PFSK-1 (cell line): ENCODE measurements around the gene SLC39A3.

Experiments
- FOXP2 ChIP-seq: optimal IDR thresholded peaks from 2 replicates; pipeline ENCODE3; 2011; ENCODE audit warnings: borderline replicate concordance, control low read depth, inconsistent platforms; ENCODE audit not compliant: insufficient read depth; ENCODE audit errors: extremely low read length, extremely low read depth
- POLR2AphosphoS5 ChIP-seq: IDR thresholded peaks from 2 replicates; pipeline ENCODE4 v1.6.1; 2012; ENCODE audit warnings: low read depth, mild to moderate bottlenecking, control low read depth, low read length, moderate library complexity
- REST ChIP-seq, 2 experiments: IDR thresholded peaks; 2 replicates each; pipeline versions ENCODE4 v1.6.1 to v1.8.0; 2011 to 2012; ENCODE audit warnings: low read depth in 2 of 2, low read length in 2 of 2, control low read depth in 1 of 2, inconsistent platforms in 1 of 2, mild to moderate bottlenecking in 1 of 2, moderate library complexity in 1 of 2; ENCODE audit not compliant: insufficient read depth in 1 of 2
- SIN3A ChIP-seq: IDR thresholded peaks from 2 replicates; pipeline ENCODE4 v1.6.1; 2012; ENCODE audit warnings: mild to moderate bottlenecking, low read length, moderate library complexity, borderline replicate concordance; ENCODE audit not compliant: insufficient read depth
- TAF1 ChIP-seq: IDR thresholded peaks from 2 replicates; pipeline ENCODE4 v1.6.1; 2012; ENCODE audit warnings: low read length, control low read depth, borderline replicate concordance; ENCODE audit not compliant: insufficient read depth

Gene SLC39A3

DNA sequence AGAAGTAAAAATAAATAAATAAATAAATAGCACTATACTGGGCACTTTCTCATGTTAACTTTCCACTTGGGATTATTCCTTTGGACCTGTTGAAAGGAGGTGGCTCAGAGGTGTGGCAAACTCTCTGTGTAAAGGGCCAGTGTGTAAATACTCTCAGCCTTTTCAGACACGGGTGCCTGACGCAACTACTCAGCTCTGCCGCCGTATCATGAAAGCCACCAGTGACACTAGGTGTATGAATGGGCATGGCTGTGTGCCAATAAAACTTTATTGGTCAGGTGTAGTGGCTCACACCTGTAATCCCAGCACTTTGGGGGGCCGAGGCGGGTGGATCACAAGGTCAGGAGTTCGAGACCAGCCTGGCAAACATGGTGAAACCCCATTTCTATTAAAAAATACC, 20.1 kb upstream of the SLC39A3 start:
- TF ChIP-seq POLR2AphosphoS5, result no peak
- no peak for TF ChIP-seq FOXP2
- TF ChIP-seq TAF1, result no peak
- no peak for TF ChIP-seq SIN3A
- TF ChIP-seq REST (IDR thresholded peaks at IDR 0.05; ENCODE audit: insufficient read depth in 1 of 2, low read depth in 2 of 2, low read length in 2 of 2), result no peak

GRCh38 chr19:2759362-2759761, 19.5 kb upstream of the SLC39A3 start:
- TF ChIP-seq SIN3A (no peak), POLR2AphosphoS5 (no peak), REST (IDR thresholded peaks at IDR 0.05; ENCODE audit: insufficient read depth in 1 of 2, low read depth in 2 of 2, low read length in 2 of 2) (no peak), FOXP2 (no peak), TAF1 (no peak)

DNA sequence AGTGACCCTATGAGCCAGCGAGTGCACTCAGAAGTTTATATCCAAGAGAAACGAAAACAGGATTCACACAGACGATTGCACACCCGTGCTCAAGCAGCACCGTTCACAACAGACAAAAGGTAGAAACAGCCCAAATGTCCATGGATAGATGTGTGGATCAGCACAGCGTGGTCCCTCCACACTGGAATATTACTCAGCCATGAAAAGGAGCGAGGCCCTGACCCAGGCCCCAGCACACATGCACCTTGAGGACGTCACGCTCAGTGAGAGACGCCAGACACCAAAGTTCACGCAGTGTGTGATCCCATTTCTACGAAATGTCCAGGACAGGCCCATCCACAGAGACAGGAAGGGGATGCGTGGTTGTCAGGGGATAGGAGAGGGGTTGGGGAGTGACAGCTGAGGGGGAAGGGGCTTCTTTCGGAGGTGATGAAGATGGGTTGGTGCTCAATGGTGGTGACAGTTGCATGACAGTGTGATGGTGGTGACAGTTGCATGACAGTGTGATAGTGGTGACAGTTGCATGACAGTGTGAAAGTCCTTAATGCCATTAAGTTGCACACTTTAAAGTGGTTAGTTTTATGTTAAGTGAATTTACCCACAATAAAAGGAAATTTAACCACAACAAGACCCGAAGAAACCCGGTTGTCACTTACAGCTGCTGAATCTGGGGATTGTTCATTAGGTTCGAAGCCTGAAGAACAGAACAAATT, 18.9 kb upstream of the SLC39A3 start:
- TF ChIP-seq POLR2AphosphoS5 (peak; percentile 5; the same call in 1 of the 2 replicates), FOXP2 (no peak), TAF1 (no peak)

GRCh38 chr19:2756921-2757881, 17.4 kb upstream of the SLC39A3 start:
- TF ChIP-seq REST (IDR thresholded peaks at IDR 0.05; ENCODE audit: insufficient read depth in 1 of 2, low read depth in 2 of 2, low read length in 2 of 2) (no peak), FOXP2 (no peak), SIN3A (no peak), POLR2AphosphoS5 (no peak), TAF1 (no peak)

DNA sequence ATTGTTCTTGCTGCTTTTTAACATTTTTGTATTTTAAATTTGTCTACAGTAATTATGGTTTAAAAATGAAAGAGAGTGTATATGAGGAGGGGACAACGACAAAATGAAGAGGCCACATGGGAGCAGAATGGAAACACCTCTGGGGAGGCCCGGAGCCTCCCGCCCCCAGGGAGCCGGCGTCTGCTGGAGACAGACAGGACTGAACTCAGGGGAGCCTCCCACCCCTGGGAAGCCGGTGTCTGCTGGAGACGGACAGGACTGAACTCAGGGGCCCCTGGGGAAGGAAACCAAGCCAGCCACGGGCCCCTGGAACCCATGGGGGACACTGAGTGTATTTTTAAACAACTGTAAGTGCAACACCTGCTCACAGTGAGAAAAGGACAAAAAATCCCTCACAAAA, 16.7 kb upstream of the SLC39A3 start:
- no peak for TF ChIP-seq TAF1
- TF ChIP-seq POLR2AphosphoS5, result no peak
- no peak for TF ChIP-seq REST (IDR thresholded peaks at IDR 0.05; ENCODE audit: insufficient read depth in 1 of 2, low read depth in 2 of 2, low read length in 2 of 2)
- no peak for TF ChIP-seq FOXP2
- no peak for TF ChIP-seq SIN3A
